ENCODE data around the gene NTM.

NTM gene

DNA sequence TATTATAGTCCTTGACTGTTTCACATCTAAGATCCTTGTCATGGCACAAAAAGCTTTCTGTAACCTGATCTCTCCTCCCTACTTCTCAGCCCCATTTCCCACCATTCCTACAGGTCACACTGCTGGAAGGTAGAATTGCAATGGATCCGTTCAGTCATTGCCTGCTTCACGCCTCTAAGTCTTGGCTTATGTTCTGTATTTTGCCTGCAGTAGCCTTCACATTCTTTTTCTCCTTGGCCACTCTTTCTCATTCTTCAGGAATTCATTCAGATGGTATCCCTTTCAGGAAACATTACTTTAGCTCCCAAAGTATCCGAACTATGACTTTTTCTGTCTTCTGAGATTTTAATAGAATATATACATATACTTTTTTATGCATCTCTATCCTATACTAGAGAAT lies 731.5 kb downstream of the NTM start:
- TF ChIP-seq, protein P1, sequence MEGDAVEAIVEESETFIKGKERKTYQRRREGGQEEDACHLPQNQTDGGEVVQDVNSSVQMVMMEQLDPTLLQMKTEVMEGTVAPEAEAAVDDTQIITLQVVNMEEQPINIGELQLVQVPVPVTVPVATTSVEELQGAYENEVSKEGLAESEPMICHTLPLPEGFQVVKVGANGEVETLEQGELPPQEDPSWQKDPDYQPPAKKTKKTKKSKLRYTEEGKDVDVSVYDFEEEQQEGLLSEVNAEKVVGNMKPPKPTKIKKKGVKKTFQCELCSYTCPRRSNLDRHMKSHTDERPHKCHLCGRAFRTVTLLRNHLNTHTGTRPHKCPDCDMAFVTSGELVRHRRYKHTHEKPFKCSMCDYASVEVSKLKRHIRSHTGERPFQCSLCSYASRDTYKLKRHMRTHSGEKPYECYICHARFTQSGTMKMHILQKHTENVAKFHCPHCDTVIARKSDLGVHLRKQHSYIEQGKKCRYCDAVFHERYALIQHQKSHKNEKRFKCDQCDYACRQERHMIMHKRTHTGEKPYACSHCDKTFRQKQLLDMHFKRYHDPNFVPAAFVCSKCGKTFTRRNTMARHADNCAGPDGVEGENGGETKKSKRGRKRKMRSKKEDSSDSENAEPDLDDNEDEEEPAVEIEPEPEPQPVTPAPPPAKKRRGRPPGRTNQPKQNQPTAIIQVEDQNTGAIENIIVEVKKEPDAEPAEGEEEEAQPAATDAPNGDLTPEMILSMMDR (IDR thresholded peaks at IDR 0.05; ENCODE audit: low read depth, low read length) = no peak
- DNase-seq (ENCODE audit: low read depth in 2 of 2) = peak in 1 of 2 donors; percentile 28

DNA sequence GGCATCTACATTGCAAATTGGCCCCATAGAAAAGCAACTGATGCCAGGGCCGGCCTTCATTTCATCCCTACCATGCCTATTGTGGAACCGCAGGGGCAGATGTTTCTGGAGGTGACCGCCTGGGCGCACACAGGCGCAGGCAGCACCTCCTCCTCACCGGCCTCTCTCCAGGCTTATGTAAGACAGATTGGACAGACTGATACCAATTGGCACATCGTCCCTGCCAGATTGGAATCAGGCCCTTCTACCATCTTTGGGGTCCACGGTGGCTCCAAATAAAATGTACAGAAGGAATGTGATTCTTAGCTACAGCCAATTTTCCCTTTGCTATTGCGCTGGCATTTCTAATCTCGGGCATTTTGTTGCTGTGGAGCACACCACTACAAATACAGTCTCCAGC lies 732.6 kb downstream of the NTM start:
- TF ChIP-seq, protein P1 (IDR thresholded peaks at IDR 0.05; ENCODE audit: low read depth, low read length) = no peak
- DNase-seq (ENCODE audit: low read depth in 2 of 2) = no peak
- no peak overlapping the region for H3K4me3 ChIP-seq (replicated peaks in 1 of 2; ENCODE audit: low read depth in 2 of 2, low read length in 2 of 2)

More for the DNA sequence above, 731.5 kb downstream of the NTM start:
- H3K4me3 ChIP-seq (replicated peaks in 1 of 2; ENCODE audit: low read depth in 2 of 2, low read length in 2 of 2) = no peak overlapping the region

DNA sequence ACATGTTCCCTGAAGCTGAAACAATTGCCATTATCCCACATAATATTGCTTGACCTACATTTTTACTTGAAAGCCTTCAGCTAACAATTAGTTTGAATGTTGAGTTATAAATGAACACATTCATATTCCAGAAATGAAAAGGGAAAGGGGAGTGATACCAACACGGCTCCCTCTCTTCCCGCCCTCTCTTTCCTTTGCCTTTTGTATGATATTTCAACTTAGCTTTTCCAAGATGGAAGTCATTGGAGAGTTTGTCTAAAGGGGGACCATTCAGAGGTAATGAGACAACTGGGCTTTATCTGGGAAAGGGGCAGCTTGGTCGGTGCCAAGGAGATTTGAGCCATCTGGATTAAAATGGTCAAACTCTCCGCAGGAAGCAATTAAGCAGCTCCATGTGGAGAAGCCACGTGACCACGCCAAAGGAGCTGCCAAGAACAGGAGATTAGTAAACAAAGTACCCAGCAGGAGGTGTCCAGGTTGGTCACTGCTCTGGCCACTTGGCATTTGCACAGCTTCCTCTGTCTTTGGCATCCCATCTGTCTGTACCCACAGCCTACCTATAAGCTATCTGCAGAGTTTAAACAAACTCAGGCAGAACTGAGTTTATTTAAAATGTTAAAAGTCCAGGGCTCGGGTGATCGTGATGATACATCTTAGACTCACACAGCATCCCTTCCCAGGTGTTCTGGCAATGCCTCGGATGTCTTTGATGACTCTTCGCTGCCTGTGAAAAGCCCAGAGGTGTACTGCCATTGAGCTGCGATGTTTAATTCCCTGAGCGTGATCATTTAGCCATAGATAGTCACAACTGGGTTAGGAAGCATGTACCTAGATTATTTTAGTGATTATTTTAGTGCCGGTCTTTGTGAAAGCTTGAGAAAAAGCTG lies 735.9 kb downstream of the NTM start:
- TF ChIP-seq, protein P1 (IDR thresholded peaks at IDR 0.05; ENCODE audit: low read depth, low read length) = no peak
- DNase-seq (ENCODE audit: low read depth in 2 of 2) = no peak
- H3K4me3 ChIP-seq (replicated peaks in 1 of 2; ENCODE audit: low read depth in 2 of 2, low read length in 2 of 2) = no peak overlapping the region

DNA sequence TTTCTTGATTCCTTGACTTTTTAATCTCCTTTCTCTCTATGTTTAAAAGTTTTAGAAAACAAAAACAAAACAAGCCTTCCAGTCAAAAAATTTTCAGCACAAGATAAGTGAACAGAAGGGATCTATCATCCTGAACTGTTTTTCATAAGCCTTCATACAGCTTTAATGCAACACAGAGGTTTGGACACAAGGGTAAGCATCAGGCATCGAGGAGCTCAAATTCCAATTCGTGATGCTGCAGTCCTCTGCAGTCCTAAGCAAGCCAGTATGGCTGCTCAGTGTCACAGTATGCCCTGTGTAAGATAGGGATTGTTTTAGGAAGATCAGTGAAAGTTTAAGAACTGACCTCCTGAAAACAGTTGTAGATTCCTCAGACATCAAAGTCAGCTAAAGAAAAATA lies 740.9 kb downstream of the NTM start:
- TF ChIP-seq, protein P1 (IDR thresholded peaks at IDR 0.05; ENCODE audit: low read depth, low read length) = no peak
- DNase-seq (ENCODE audit: low read depth in 2 of 2) = peak; percentile 44 to 64
- H3K4me3 ChIP-seq (replicated peaks in 1 of 2; ENCODE audit: low read depth in 2 of 2, low read length in 2 of 2) = no peak overlapping the region

DNA sequence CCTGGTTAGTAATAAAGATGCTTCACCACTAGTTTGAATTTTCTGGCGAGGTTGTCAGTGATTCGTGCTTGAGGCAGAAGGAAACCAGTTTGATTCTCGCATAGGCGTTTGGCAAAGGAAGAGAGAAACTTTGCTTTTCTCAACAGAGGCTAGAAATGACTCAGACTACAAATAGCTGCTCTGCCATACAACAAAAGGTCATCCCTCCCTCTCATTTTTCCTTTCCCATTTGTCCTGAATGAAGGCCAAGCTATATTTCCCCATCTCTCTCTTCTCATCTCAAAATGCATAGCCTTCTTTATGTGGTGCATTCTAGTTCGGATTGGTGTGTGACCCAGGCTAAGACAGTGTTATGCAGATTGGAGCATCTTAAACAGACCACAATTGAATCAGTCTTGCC lies 741.4 kb downstream of the NTM start:
- TF ChIP-seq, protein P1 (IDR thresholded peaks at IDR 0.05; ENCODE audit: low read depth, low read length) = no peak
- no peak overlapping the region for H3K4me3 ChIP-seq (replicated peaks in 1 of 2; ENCODE audit: low read depth in 2 of 2, low read length in 2 of 2)
- DNase-seq (ENCODE audit: low read depth in 2 of 2) = peak; percentile 95 to 96

DNA sequence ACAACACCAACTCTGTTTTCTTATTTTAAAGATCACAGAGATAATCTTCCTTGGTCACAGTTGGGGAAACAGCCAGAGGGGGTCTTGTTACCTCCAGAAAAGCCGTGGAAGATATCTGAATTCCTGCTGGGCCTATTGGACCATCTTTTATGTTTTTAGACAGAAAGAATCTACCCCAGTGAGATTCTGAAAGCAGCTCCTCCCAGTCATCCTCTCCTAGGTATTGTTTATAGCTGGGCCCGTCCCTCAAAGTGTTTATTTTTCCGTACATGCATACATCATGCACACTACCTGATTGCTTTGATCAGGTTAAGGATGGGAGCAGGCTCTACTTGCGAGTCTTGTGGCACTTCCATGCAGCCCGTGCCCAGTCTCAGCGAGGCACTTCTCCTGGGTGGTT lies 742.4 kb downstream of the NTM start:
- TF ChIP-seq, protein P1 (IDR thresholded peaks at IDR 0.05; ENCODE audit: low read depth, low read length) = no peak
- no peak overlapping the region for H3K4me3 ChIP-seq (replicated peaks in 1 of 2; ENCODE audit: low read depth in 2 of 2, low read length in 2 of 2)
- no peak for DNase-seq (ENCODE audit: low read depth in 2 of 2)
